DOHH2 (cell line): ENCODE measurements around the gene C4BPA.

Experiments
- CTCF ChIP-seq: fragments of 200-600 bp; sonication (generic); IDR thresholded peaks from one replicate; pipeline ENCODE4 v1.5.1; 2014; ENCODE audit warnings: antibody characterized with exemption, mild to moderate bottlenecking, low read depth, low read length; ENCODE audit not compliant: poor library complexity, severe bottlenecking
- EZH2phosphoT487 ChIP-seq: fragments of 200-600 bp; sonication (generic); IDR thresholded peaks from 2 replicates; pipeline ENCODE4 v1.6.1; 2017; ENCODE audit warnings: borderline replicate concordance, mild to moderate bottlenecking, antibody characterized with exemption, low read length, moderate library complexity, mixed read lengths

GRCh38 chr1:207124389-207124788 lies 20.4 kb downstream of the C4BPA start:
- no peak for TF ChIP-seq CTCF
- TF ChIP-seq EZH2phosphoT487 = no peak
